NB4 (cell line): ENCODE results near the gene KRTAP10-4.
"Not testable (repeated sequence)": the region's sequence is repeated elsewhere in the genome, so short reads cannot be mapped to it uniquely, and the experiment has no call there.

ENCODE experiments used
- DNase-seq: peaks from one replicate; pipeline ENCODE4 v3.0.0; 2010; ENCODE audit warnings: low read depth
- H3K4me3 ChIP-seq: one replicate; pipeline ENCODE4 v1.5.1; 2011; ENCODE audit warnings: mild to moderate bottlenecking, low read depth, low read length, moderate library complexity
- MYC ChIP-seq: IDR thresholded peaks from 2 replicates; pipeline ENCODE4 v1.6.1; 2011; ENCODE audit warnings: low read depth, low read length
- POLR2A ChIP-seq: IDR thresholded peaks from 2 replicates; pipeline ENCODE4 v1.6.1; 2011; ENCODE audit warnings: mild to moderate bottlenecking; ENCODE audit not compliant: insufficient read length; ENCODE audit errors: extremely low read depth
- TF ChIP-seq, protein P1 (sequence below): IDR thresholded peaks from 2 replicates; pipeline ENCODE4 v1.6.1; 2011; ENCODE audit warnings: low read depth, low read length
- TF ChIP-seq, protein P2 (sequence below): IDR thresholded peaks from one replicate; pipeline ENCODE4 v1.5.1; 2012; ENCODE audit warnings: low read depth, low read length

The KRTAP10-4 gene

DNA sequence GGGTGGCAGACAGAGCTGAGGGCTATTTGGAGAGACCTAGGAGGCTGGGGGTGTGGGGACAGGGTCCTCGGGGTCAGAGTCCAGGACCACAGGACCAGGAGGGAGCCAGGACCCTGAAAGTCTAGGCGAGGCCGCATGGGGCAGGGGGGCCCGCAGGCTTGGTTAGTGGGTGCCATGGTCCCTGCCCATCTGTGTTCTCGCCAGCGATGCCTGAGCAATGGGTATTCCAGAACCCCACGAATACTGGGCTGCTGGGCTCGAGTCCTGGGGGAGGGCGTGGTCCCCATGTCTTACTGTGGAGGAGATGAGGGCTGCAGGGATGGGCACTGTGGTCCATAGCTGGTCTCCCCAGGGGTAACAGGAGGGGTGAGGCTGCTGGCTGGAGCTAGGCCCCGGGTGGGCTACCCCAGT, 16.8 kb downstream of the KRTAP10-4 start:
- no peak for DNase-seq
- no peak for TF ChIP-seq POLR2A
- TF ChIP-seq MYC = no peak
- TF ChIP-seq, protein P1, sequence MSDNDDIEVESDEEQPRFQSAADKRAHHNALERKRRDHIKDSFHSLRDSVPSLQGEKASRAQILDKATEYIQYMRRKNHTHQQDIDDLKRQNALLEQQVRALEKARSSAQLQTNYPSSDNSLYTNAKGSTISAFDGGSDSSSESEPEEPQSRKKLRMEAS = no peak
- TF ChIP-seq, protein P2, sequence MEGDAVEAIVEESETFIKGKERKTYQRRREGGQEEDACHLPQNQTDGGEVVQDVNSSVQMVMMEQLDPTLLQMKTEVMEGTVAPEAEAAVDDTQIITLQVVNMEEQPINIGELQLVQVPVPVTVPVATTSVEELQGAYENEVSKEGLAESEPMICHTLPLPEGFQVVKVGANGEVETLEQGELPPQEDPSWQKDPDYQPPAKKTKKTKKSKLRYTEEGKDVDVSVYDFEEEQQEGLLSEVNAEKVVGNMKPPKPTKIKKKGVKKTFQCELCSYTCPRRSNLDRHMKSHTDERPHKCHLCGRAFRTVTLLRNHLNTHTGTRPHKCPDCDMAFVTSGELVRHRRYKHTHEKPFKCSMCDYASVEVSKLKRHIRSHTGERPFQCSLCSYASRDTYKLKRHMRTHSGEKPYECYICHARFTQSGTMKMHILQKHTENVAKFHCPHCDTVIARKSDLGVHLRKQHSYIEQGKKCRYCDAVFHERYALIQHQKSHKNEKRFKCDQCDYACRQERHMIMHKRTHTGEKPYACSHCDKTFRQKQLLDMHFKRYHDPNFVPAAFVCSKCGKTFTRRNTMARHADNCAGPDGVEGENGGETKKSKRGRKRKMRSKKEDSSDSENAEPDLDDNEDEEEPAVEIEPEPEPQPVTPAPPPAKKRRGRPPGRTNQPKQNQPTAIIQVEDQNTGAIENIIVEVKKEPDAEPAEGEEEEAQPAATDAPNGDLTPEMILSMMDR = no peak
- H3K4me3 ChIP-seq = no peak overlapping the region

DNA sequence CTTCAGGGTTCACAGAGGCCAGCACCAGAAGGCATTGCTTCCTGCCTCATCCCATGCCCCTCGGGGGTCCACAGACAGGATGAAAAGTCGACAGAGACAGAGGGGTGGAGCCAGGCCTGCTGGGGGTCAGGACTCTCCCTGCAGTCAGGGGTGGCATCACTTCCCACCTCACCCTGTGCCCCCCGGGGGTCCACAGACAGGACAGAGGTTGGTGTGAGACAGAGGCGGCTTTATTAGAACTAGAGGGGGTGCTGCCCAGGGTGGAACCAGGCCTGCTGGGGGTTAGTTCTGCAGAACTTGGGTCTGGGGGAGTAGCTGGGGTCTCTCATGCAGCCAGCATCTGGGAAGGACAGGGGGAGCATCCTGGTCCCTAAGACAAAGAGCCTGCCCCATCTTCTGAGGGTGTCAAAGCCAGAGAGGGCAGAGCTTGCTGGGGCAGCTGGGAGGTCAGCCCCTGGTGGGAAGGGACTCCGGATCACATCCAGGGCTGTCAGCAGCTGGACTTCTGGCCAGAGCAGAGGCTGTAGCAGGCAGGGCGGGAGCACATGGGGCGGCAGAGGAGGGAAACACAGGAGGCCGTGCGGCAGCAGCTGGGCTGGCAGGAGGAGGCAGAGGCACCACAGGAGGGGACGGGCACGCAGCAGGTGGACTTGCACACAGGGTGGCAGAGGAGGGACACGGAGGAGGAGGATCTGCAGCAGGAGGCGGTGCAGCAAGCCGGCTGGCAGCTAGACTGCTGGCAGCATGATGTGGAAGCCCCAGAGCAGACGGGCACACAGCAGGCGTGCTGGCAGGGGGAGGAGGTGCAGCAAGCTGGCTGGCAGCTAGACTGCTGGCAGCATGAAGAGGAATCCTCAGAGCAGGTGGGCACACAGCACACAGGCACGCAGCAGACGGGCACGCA, 17.6 kb downstream of the KRTAP10-4 start:
- H3K4me3 ChIP-seq, DNase-seq: not testable (repeated sequence)

DNA sequence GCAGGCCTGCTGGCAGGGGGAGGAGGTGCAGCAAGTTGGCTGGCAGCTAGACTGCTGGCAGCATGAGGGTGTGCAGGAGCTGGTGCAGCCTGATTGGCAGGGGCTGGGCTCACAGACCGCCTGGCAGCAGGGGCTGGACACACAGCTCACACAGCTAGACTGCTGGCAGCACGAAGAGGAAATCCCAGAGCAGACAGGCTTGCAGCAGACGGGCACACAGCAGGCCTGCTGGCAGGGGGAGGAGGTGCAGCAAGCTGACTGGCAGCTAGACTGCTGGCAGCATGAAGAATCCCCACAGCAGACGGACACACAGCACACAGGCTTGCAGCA, 18.2 kb downstream of the KRTAP10-4 start:
- not testable (repeated sequence) for H3K4me3 ChIP-seq, DNase-seq

DNA sequence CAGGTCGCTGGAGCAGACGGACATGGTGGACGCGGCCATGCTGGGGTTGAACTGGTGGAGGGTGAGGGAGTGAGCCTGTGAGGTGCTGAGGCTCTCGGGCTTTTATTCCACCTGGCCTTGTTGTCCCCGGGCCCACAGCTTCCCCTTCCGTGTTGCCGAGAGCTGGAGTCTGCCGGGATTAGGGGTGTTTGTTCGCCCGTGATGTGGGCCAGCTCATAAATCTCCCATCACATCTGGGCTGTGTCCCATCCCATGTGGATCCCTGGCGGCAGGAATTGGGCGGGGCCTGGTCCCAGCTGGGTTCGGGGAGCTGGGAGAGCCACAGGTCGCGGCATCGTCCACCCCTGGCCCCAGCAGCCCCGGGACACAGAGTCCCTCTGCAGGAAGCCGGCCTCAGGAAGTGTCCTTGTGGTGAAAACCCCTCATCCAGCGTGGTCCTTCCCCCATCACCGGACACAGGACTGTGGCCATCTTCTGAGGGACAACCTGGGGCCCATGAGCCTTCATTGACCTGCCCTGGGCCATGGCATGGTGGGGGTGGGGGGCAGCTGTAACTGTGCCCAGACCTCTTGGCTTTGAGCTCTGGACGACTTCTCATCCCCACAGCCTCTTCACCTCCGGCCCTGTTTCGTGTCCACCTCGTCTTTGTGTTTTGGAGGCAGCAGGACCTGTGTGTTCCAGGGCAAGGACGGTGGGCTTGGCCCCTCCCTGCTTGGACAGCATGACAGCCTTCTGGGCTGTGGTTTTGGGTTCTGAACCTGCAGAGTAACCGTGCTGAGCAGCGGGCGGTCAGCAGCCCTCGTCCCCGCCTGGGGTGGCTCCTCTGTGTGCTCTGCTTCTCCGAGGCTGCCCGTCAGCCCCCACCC, 19.1 kb downstream of the KRTAP10-4 start, which contains the start of gene KRTAP10-6:
Gene KRTAP10-6 (minus strand): TSS at position 60 of the 866 bp plus-strand sequence. CDS start 21 bp downstream, at position 39.
- DNase-seq = no peak
- TF ChIP-seq, protein P1 = no peak
- TF ChIP-seq, protein P2 = no peak
- TF ChIP-seq POLR2A (no peak), MYC (no peak)
- no peak within 1 kb of the TSS for H3K4me3 ChIP-seq

DNA sequence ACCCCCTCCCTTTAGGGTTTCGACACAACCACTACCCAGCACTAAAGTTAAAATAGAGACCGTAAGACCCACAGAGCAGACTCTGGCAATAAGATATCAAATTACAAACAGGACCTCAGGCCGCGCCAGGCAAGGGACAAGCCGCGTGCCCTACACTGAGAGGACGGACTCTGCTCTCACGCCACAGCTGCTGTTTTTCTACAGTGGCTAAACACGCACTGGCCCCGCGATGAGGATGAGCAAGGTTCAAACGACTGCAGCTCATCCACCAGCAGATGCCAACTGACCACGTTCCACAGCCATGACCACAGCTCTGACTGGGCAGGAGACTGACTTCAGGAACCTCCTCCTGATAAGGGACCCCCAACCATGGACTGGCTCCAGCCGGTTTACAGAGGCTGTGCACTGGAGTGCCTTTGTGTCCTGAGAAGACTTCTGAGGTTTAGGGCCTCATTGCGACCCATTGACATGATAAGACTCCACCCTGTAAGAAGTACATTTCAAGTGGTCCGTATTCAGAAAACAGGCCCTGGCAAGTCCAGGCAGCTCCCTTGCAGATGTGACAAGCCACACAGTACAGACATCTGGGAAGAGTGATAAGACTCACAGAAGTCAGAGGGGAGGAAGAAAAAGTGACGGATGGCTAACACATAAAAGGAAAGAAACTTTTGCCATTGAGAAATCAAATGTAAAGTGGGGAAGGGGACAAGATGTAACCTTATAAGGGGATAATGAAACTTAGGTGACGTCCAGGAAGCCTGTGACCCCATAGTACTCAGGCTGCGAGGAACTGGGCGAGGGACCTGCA, 20.3 kb downstream of the KRTAP10-4 start:
- no peak overlapping the region for H3K4me3 ChIP-seq
- no peak; the same call in 1 of the 2 replicates for TF ChIP-seq MYC
- no peak for TF ChIP-seq POLR2A
- TF ChIP-seq, protein P1 = peak; percentile 60
- TF ChIP-seq, protein P2 = no peak
- DNase-seq = peak; percentile 52

DNA sequence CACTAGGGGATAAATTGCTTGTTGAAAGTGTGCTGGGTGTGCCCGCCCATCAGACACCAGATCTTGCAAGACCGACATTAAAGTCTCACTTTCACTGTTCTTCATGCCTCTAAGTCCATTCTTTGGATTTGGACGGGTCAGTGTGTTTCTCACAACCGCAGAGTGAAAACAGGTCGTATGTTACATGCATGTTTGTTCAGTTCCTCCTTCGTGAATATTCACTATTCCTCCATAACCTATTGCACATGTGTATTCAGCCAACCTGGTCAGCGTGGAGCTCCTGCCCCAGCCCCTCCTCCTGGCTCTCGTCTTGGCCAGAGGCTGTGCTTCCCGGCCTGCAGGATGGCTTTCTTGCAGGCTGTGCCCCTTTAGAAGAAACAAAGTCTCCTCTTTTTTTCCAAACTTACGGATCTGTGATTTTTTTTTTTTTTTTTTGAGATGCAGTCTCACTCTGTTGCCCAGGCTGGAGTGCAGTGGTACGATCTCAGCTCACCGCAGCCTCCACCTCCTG, 20.9 kb downstream of the KRTAP10-4 start:
- TF ChIP-seq MYC = no peak
- TF ChIP-seq, protein P2 = no peak
- no peak for TF ChIP-seq POLR2A
- TF ChIP-seq, protein P1 = no peak

More for the DNA sequence above, 20.9 kb downstream of the KRTAP10-4 start:
- no peak for DNase-seq
- H3K4me3 ChIP-seq = no peak overlapping the region
